Left ventricle myocardium inferior (tissue), 1 donor: Measurements from ENCODE around the gene MYO16. TPM values are rescaled to one million over a fixed set of nuclear protein-coding genes. Genes with fewer than 3 reads are reported as not detected.

Source experiments
- DNase-seq: peaks from one replicate; pipeline ENCODE4 v3.0.0-alpha.2; 2020
- H3K27ac ChIP-seq: fragments of 200-600 bp; replicated peaks from 2 replicates; pipeline ENCODE4 v1.8.0; 2021
- H3K27me3 ChIP-seq: fragments of 200-600 bp; 2 replicates; pipeline ENCODE4 v1.8.0; 2021; ENCODE audit warnings: low read depth
- H3K36me3 ChIP-seq: fragments of 200-600 bp; 2 replicates; pipeline ENCODE4 v1.8.0; 2021
- H3K4me1 ChIP-seq: fragments of 200-600 bp; 2 replicates; pipeline ENCODE4 v1.8.0; 2021
- H3K4me3 ChIP-seq: fragments of 200-600 bp; 2 replicates; pipeline ENCODE4 v1.8.0; 2021; ENCODE audit warnings: mild to moderate bottlenecking, moderate library complexity
- H3K9me3 ChIP-seq: fragments of 200-600 bp; replicated peaks from 2 replicates; pipeline ENCODE4 v1.8.0; 2021
- CTCF ChIP-seq: fragments of 200-600 bp; IDR thresholded peaks from 2 replicates; pipeline ENCODE4 v1.8.0; 2021; ENCODE audit warnings: antibody characterized with exemption, mild to moderate bottlenecking, borderline replicate concordance
- intact Hi-C: fragments of 100-400 bp; cut with micrococcal nuclease; formaldehyde crosslinking; loops from one replicate; pipeline ENCODE4 v1.11.0; 2022
- total RNA-seq: library from RNA; stranded (reverse); fragmentation: NEBNext Ultra II Directional; extraction: Animal tissue kit (Norgen Biotek cat#: 25700); gene quantifications from one replicate; pipeline ENCODE4 v1.2.1, GENCODE V29; 2021
- donor health status: DM: no; HTN: yes; CAD: no; lungs with severe emphysema.

The MYO16 gene
- total RNA-seq, 1 donor from 2014 or later: 1.7 TPM

DNA sequence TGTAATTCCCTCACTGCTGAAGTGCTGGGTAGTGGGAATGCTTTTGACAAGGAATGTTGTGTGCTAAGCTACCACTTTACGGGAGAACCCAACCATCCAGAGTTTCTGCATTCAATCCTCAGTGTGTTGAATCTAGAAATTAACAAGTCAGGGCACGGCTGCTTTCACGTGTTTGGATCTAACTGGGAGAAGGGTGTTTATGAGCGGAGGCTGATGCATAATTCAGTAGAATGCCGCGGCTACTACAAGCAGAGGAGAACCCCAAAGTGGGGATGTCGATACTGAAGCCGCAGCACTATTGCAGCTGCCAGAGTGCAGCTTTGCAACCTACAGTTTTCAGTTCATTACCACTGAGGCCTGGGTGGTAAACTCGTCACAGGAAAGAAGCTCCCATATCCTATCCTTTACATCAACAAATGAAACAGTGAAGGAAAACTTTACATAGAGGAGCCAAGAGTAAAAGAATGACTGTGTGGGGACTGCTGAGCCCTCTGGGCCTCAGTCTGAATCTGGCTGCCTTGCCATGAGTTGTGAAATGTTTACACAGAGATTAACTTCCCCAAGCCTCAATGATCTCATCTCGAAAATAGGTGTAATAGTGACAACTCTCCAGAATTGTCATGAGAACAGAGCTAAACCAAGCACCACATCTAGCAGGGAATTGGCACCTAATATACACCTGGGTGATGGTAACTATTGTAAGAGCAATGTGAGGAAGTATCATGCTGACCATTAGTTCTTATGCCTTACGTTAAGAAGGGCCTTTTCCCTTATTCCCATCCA is 531.7 kb downstream of the MYO16 start:
- intact Hi-C loops: no loop called here
- no peak for TF ChIP-seq CTCF
- Histone ChIP-seq H3K9me3 (no peaks in the 10 kb centered on the region), H3K27me3 (no peaks in the 10 kb centered on the region), H3K27ac (no peak overlapping the region), H3K36me3 (no peaks in the 10 kb centered on the region), H3K4me3 (no peak overlapping the region), H3K4me1 (peaks cover 7% of the 10 kb centered on the region)
- no peak for DNase-seq

- H3K9me3 ChIP-seq: no peaks in the 10 kb centered on the region
- intact Hi-C loops: no loop called here
- peaks cover 8% of the 10 kb centered on the region for H3K4me1 ChIP-seq
- H3K27me3 ChIP-seq: no peaks in the 10 kb centered on the region
- no peak overlapping the region for H3K4me3 ChIP-seq
- no peak overlapping the region for H3K27ac ChIP-seq
- TF ChIP-seq CTCF: no peak
- no peak for DNase-seq
- no peaks in the 10 kb centered on the region for H3K36me3 ChIP-seq
These were observed 533.0 kb downstream of the MYO16 start for GRCh38 chr13:109162248-109163036.

DNA sequence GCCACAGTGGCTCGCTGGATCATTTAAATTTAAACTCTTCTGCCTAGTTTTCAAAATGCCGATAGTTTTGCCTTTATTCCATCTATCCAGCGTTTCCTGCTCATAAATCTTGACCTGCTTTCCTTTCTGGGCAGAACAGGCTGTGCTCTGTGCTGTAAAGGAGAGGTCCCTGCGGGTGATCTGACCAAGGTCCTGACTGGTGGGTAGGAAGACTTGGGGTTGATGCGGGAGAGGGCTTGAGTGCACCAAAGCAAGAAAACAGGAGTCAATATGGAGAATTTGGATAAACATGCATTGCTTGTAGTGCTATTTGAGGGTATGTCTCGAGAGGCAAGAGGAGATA is 533.6 kb downstream of the MYO16 start:
- Histone ChIP-seq H3K9me3 (no peaks in the 10 kb centered on the region), H3K27me3 (no peaks in the 10 kb centered on the region), H3K36me3 (no peaks in the 10 kb centered on the region), H3K4me1 (peaks cover 8% of the 10 kb centered on the region), H3K4me3 (no peak overlapping the region), H3K27ac (no peak overlapping the region)
- DNase-seq: no peak
- no peak for TF ChIP-seq CTCF
- intact Hi-C loops: no loop called here

GRCh38 chr13:109165417-109165904 is 536.0 kb downstream of the MYO16 start:
- peaks cover 8% of the 10 kb centered on the region for H3K4me1 ChIP-seq
- no peaks in the 10 kb centered on the region for H3K36me3 ChIP-seq
- no peak overlapping the region for H3K4me3 ChIP-seq
- TF ChIP-seq CTCF: no peak
- H3K9me3 ChIP-seq: no peaks in the 10 kb centered on the region
- H3K27ac ChIP-seq: no peak overlapping the region
- intact Hi-C loops: no loop called here
- no peaks in the 10 kb centered on the region for H3K27me3 ChIP-seq
- no peak for DNase-seq

- H3K4me1 ChIP-seq: peaks cover 9% of the 10 kb centered on the region
- DNase-seq: no peak
- H3K36me3 ChIP-seq: no peaks in the 10 kb centered on the region
- no peak for TF ChIP-seq CTCF
- no peaks in the 10 kb centered on the region for H3K27me3 ChIP-seq
- no peak overlapping the region for H3K27ac ChIP-seq
- H3K4me3 ChIP-seq: no peak overlapping the region
- no peaks in the 10 kb centered on the region for H3K9me3 ChIP-seq
- intact Hi-C loops: no loop called here
These were observed 537.4 kb downstream of the MYO16 start for GRCh38 chr13:109166804-109167203.
